GM18873 (cell line): Measurements from ENCODE around the gene MARCHF10.
"Not testable (repeated sequence)": the region's sequence is repeated elsewhere in the genome, so short reads cannot be mapped to it uniquely, and the experiment has no call there.

Experiments used
- ATAC-seq: cut with Tn5 transposase; IDR thresholded peaks from one replicate; pipeline ENCODE4 v1.9.1; 2021; ENCODE audit warnings: mild to moderate bottlenecking, moderate library complexity, moderate number of reproducible peaks; ENCODE audit not compliant: unreplicated experiment, low FRiP score

Gene MARCHF10

GRCh38 chr17:62791767-62792446, 16.2 kb downstream of the MARCHF10 start:
- no peak for ATAC-seq

GRCh38 chr17:62791235-62791734, 16.8 kb downstream of the MARCHF10 start:
- no peak for ATAC-seq

DNA sequence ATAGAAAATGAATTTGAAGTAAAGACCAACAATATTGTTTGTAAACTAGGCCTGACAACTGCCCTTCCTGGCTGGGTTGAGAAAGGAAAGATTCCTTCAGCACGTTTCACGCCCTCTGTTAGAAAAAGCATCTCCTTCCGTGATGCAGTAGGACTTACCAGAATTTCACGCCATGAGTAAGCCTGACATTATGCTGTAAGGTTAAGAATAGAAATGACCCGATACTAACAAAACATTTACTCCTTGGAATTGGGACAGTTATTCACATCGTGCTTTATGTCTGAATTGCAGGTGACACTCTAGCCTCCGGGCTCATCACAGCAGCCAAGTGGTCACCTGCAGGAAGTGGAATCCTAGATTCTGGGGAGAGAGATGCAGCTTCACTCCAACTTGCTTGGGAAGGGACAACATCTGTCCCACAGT, 17.5 kb downstream of the MARCHF10 start:
- no peak for ATAC-seq

DNA sequence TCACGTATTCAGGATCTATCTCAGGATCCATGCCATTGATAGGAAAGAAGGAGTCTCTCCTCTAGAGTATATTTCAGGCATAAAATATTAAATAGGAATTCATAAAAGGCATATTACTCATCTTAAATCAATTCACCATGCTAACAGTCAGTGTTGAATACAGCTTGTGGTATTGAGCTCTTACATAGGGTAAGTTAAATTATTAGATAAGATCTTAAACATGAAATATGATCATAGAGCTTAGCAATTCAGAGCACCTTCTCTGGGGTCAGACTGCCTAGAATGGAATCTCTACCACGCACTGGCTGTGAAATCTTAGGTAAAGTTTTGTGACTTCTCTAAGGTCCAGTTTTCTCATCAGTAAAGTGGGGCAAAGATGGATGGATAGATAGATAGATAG, 20.7 kb downstream of the MARCHF10 start:
- ATAC-seq = no peak

- ATAC-seq = no peak
These were observed 21.5 kb downstream of the MARCHF10 start for GRCh38 chr17:62786646-62787045.

- ATAC-seq = not testable (repeated sequence)
These were observed 22.1 kb downstream of the MARCHF10 start for GRCh38 chr17:62785983-62786382.

DNA sequence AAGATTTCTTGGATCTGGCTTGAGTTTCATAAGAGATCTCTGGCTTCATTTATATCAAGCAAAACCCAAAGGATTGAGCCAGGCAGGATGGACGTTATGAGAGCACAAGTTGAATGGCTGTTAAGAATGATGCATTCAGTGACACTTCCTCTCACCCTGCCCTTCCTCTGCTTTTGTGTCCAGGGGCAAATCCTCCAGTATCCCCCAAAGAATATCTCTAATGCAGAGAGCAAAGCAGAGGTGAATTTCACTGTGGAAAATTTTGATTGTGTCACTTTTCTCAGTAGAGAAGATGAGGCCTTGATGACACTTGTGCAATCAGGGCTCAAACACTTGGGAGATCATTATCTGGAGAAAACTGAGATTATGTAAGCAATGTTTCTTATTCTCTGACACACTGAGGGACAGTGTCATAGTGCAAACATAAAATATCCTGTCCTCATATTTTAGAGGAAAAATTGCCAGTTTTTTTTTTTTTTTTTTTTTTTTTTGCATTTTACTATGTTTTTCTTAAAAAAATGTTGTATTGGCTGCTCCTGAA, 25.3 kb downstream of the MARCHF10 start:
- ATAC-seq = no peak

- ATAC-seq = no peak
These were observed 26.3 kb downstream of the MARCHF10 start for GRCh38 chr17:62781831-62782251.

DNA sequence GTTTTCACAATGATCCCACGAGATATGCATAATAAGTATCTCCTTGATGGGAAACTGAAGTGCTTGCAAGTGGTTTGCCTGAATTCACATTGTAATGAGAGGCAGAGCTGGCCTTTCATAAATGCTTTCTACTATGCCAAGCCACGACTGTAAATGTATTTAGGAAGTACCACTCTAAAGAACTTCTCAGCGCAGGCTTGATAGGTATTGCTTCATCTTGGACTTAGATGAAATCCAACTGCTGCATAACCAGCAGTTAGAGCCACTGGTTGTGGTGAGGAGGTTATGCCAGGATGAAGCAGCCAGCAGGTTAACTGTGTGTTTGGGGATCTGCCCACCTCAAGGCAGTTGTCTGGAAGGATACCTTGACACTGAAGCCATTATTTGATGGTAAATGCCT, 26.8 kb downstream of the MARCHF10 start:
- ATAC-seq = no peak

GRCh38 chr17:62780951-62781350, 27.2 kb downstream of the MARCHF10 start:
- no peak for ATAC-seq

- ATAC-seq = no peak
These were observed 27.8 kb downstream of the MARCHF10 start for GRCh38 chr17:62780269-62780668.

GRCh38 chr17:62778990-62779681, 29.0 kb downstream of the MARCHF10 start:
- no peak for ATAC-seq

GRCh38 chr17:62775876-62776275, 32.2 kb downstream of the MARCHF10 start:
- no peak for ATAC-seq

DNA sequence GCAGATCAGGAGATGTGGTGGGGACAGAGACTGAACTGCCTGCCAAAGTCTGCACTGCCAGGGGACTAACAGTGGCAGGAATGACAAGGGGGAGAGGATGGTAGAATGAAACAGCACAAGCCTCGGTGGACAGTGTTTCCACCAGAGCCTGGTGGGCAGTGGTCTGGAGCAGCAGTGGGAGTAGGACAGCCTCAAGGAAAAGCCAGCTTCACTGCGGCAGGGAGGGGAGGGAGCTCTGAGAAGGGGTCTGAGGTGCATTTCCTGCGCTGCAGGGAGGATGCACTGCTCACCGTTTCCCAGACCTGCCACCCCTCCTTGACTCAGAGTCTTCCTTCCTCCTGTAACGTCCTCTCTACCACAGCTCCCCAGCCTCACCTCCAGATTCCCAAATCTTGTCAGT, 33.8 kb downstream of the MARCHF10 start:
- no peak for ATAC-seq

GRCh38 chr17:62767997-62768396, 40.1 kb downstream of the MARCHF10 start:
- ATAC-seq = no peak

DNA sequence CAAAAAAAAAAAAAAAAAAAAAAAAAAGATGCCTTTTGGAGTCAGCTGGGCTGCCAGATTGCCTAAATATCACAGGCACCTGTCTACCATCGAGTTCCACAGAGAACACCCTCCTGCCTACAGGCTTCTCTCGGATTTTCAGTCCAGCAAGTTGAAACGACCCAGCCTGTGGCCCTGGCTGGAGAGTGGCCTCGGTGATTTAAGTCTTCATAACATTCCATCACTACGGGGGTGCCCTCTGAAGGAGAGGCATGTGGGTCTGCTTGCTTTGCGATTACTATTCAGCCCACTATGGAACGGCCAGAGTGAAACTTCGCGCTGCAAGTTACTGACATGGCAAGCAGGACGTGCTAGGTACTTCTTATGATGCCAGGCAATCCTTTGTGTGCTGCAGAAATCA, 42.8 kb downstream of the MARCHF10 start:
- ATAC-seq = no peak

DNA sequence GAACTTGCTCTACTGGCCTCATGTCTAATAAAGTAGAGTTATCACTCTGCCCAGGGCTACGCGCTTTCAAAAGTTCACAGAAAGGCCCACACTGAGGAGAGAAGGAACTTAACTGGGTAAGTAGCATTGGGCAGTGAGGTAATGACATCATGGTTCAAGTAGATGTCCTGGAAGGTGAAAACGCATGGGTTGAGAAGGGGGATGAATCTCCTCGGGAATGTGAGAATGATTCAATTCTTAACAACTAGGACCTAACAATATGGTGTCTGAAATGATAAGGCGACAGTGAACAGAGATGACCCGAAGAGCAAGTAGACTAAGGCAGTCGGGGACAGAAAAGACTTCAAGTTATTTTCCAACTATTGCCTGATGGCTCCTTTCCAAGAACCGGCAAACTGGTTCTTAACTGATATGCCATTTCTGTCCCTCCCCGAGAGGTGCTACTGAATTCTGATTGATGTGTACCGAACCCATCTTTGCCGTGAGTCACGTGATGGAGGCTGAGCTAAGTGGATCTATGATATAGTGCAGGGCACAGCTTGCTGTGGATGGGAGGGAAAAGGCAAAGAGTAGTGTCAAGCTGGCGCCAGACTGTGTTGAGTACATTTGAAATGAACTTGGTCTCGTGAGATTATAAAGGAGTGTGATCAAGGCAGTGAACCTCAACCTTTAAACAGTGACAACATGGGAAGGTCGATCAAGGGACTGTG, 44.1 kb downstream of the MARCHF10 start:
- no peak for ATAC-seq

DNA sequence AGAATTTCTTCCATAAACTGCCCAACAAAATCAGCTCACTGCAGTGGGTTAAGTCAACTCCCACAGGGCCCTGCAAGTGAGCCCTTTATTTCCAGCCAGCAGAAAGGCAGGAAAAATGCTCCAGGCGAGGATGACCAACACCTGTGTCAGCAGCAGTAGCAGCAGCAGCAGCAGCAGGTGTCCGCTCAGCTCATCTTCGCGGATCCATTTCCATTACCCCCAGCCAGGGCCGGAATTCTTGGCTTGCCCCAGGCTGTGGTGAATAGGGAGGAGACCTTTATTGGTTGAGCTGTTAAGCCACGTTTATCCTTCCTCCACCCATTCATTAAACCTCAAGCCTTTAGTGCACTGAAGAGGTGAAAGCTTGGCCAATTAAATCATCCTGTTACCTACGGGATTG, 46.2 kb downstream of the MARCHF10 start:
- no peak for ATAC-seq

DNA sequence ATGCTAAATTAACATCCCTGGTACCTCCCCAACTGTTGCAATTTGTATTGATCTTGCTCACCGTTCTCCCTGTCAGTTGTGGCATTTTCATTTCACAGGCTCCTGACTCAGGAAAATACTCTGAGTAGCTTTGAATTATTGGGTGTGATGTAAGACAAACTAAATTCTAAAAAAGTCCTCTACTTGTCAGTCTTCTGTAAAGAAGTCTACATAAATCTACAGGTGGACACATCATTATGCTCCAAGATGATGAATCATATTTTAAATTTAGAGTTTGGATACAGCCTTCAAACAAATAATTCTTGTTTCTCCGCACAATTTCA, 47.2 kb downstream of the MARCHF10 start:
- no peak for ATAC-seq

DNA sequence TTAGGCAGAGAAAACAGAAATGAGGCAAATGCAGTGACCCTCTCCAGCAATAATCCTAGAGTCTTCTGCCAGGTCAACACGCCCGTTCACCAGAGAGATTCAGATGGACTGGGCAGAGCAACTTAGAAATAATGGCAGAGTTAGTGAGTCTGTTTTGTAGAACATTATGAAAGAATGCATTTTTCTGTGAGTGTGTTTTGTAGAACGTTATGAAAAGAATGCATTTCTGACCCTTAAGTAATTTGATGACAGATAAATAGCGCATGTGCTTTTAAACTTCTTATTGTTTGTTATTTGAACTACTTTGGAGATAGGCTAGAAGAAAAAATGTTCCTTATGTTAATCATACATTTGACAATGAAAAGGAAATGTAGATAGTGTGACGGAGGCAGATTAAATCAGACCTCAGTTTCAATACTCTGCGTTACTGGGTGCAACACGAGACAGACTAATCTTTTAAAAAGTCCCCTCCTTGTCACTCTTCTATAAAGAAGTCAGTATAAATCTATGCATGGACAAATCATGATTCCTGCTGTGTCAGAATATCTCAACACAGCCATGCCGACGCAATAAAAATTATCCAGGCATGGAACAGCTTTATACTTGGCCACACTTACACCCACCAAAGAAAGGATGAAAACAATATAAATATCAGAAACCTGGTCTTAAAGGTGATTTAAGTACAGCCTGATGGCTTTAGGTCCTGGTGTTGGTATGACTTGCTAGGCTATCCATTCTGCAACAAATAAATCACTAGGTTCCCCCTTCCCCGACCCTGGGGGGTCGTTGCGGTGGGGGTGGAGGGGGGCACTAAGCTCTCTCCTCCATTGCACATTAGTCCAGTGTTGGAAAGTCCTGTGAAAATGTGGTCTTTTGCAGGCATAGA, 47.8 kb downstream of the MARCHF10 start:
- no peak for ATAC-seq
